Measurements from ENCODE around the gene CEP19.

CEP19 gene

GRCh38 chr3:196739671-196740480, 27.8 kb upstream of the CEP19 start, which contains the start of gene PAK2 (continued):
- TF ChIP-seq ZNF239 (tag by site-specific recombination; IDR thresholded peaks at IDR 0.05) (no peak), SCRT2 (tag by site-specific recombination; IDR thresholded peaks at IDR 0.05) (no peak), ZNF112 (tag by site-specific recombination; IDR thresholded peaks at IDR 0.05) (no peak), MYNN (tag by site-specific recombination; IDR thresholded peaks at IDR 0.05; ENCODE audit: borderline replicate concordance) (no peak), ZNF292 (tag by site-specific recombination; IDR thresholded peaks at IDR 0.05; ENCODE audit: borderline replicate concordance, low read depth) (no peak), PATZ1 (tag by site-specific recombination; IDR thresholded peaks at IDR 0.05) (peak; percentile 98), PRDM1 (tag by site-specific recombination; IDR thresholded peaks at IDR 0.05) (no peak), ZNF24 (tag by site-specific recombination; IDR thresholded peaks at IDR 0.05) (no peak), IKZF3 (tag by site-specific recombination; IDR thresholded peaks at IDR 0.05) (0 out of 2 replicates have a peak, but pooled peaks have one; percentile 13), TRIM28 (IDR thresholded peaks at IDR 0.05; ENCODE audit: borderline replicate concordance, low read length) (no peak), ZBTB8A (tag by site-specific recombination; IDR thresholded peaks at IDR 0.05) (0 out of 2 replicates have a peak, but pooled peaks have one; percentile 19), ZNF558 (tag by site-specific recombination; IDR thresholded peaks at IDR 0.05) (no peak), ZNF335 (tag by site-specific recombination; conservative IDR thresholded peaks at IDR 0.05) (no peak), ZNF366 (tag by site-specific recombination; conservative IDR thresholded peaks at IDR 0.05) (no peak), ZNF23 (tag by site-specific recombination; IDR thresholded peaks at IDR 0.05; ENCODE audit: borderline replicate concordance) (no peak), BCL6B (tag by site-specific recombination; IDR thresholded peaks at IDR 0.05) (no peak), KLF1 (tag by site-specific recombination; IDR thresholded peaks at IDR 0.05) (peak; percentile 53; the same call in 1 of the 2 replicates), ZNF549 (tag by site-specific recombination; IDR thresholded peaks at IDR 0.05) (no peak), ZBTB48 (tag by site-specific recombination; IDR thresholded peaks at IDR 0.05) (no peak), ZNF76 (tag by site-specific recombination; IDR thresholded peaks at IDR 0.05; ENCODE audit: borderline replicate concordance, low read depth) (peak; percentile 91), ZNF341 (tag by site-specific recombination; IDR thresholded peaks at IDR 0.05; ENCODE audit: low read depth) (peak; percentile 94), ZNF398 (tag by site-specific recombination; IDR thresholded peaks at IDR 0.05) (peak; percentile 98), ZNF555 (tag by site-specific recombination; conservative IDR thresholded peaks at IDR 0.05) (no peak), ZNF146 (tag by site-specific recombination; IDR thresholded peaks at IDR 0.05) (no peak), AEBP2 (tag by site-specific recombination; IDR thresholded peaks at IDR 0.05; ENCODE audit: borderline replicate concordance) (no peak), ZBTB21 (tag by site-specific recombination; IDR thresholded peaks at IDR 0.05) (no peak), ZNF837 (tag by site-specific recombination; IDR thresholded peaks at IDR 0.05) (no peak), FEZF1 (tag by site-specific recombination; IDR thresholded peaks at IDR 0.05) (no peak), ZSCAN30 (tag by site-specific recombination; IDR thresholded peaks at IDR 0.05) (0 out of 2 replicates have a peak, but pooled peaks have one; percentile 67), GLIS1 (tag by site-specific recombination; IDR thresholded peaks at IDR 0.05) (peak; percentile 81), GLI4 (tag by site-specific recombination; IDR thresholded peaks at IDR 0.05) (no peak)

Measured in HEK293 (cell line).